ENCODE data around the gene TXNRD2.

Gene TXNRD2

GRCh38 chr22:19868773-19869471 lies 72.7 kb downstream of the TXNRD2 start:
- no peaks in the 10 kb centered on the region for H3K4me1 ChIP-seq (ENCODE audit: control insufficient read depth, insufficient read depth, low read length)
- H3K9me3 ChIP-seq (ENCODE audit: control insufficient read depth in 2 of 2, low read length in 2 of 2) = no peaks in the 10 kb centered on the region
- H3K4me3 ChIP-seq (ENCODE audit: low read length in 2 of 2) = no peak overlapping the region
- H3K36me3 ChIP-seq (ENCODE audit: control insufficient read depth in 2 of 2, insufficient read depth in 2 of 2, low read length in 2 of 2) = no peaks in the 10 kb centered on the region
- no peak overlapping the region for H3K9ac ChIP-seq (ENCODE audit: low read length in 2 of 2)
- no peak overlapping the region for H3K27ac ChIP-seq (ENCODE audit: low read length)
- no peaks in the 10 kb centered on the region for H3K27me3 ChIP-seq (ENCODE audit: control insufficient read depth in 1 of 2, insufficient read depth in 2 of 2, low read length in 2 of 2)

DNA sequence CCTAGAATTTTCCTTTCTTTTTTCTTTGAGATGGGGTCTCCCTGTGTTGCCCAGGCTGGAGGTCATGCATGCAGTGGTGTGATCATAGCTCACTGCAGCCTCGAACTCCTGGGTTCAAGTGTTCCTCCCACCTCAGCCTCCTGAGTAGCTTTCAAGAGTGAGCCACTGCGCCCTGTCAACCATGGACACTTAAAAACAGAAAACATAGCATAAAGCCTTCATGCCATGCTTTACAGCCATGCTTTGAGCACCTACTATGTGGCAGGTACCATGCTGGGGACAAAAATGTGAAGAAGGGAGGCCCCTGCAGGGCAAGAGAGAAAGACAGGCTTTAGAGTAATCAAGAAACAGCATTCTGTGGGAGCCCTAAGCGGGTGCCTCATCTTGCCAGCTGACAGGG lies 73.3 kb downstream of the TXNRD2 start:
- no peak overlapping the region for H3K27ac ChIP-seq (ENCODE audit: low read length)
- no peak overlapping the region for H3K9ac ChIP-seq (ENCODE audit: low read length in 2 of 2)
- H3K4me1 ChIP-seq (ENCODE audit: control insufficient read depth, insufficient read depth, low read length) = no peaks in the 10 kb centered on the region
- H3K36me3 ChIP-seq (ENCODE audit: control insufficient read depth in 2 of 2, insufficient read depth in 2 of 2, low read length in 2 of 2) = no peaks in the 10 kb centered on the region
- no peaks in the 10 kb centered on the region for H3K27me3 ChIP-seq (ENCODE audit: control insufficient read depth in 1 of 2, insufficient read depth in 2 of 2, low read length in 2 of 2)
- H3K9me3 ChIP-seq (ENCODE audit: control insufficient read depth in 2 of 2, low read length in 2 of 2) = no peaks in the 10 kb centered on the region
- H3K4me3 ChIP-seq (ENCODE audit: low read length in 2 of 2) = no peak overlapping the region

- H3K9ac ChIP-seq (ENCODE audit: low read length in 2 of 2) = no peak overlapping the region
- no peaks in the 10 kb centered on the region for H3K9me3 ChIP-seq (ENCODE audit: control insufficient read depth in 2 of 2, low read length in 2 of 2)
- no peak overlapping the region for H3K4me3 ChIP-seq (ENCODE audit: low read length in 2 of 2)
- H3K27ac ChIP-seq (ENCODE audit: low read length) = no peak overlapping the region
- H3K27me3 ChIP-seq (ENCODE audit: control insufficient read depth in 1 of 2, insufficient read depth in 2 of 2, low read length in 2 of 2) = no peaks in the 10 kb centered on the region
- no peaks in the 10 kb centered on the region for H3K36me3 ChIP-seq (ENCODE audit: control insufficient read depth in 2 of 2, insufficient read depth in 2 of 2, low read length in 2 of 2)
- no peaks in the 10 kb centered on the region for H3K4me1 ChIP-seq (ENCODE audit: control insufficient read depth, insufficient read depth, low read length)
These were observed 74.0 kb downstream of the TXNRD2 start for GRCh38 chr22:19867617-19868016.

DNA sequence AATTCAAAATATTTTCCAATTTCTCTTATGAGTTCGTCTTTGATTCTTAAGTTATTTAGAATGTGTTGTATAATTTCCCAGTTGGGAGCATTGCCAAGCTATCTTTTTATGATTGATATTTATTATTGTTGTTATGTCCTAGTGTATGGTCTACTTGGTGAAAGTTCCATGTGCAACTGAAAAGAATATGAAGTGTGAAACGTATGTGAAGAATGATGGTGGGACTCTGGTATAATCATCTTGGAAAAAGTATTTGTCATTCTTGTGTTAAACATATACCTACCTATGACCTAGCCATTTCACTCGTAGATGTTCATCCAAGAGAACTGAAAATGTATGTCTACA lies 75.0 kb downstream of the TXNRD2 start:
- H3K27me3 ChIP-seq (ENCODE audit: control insufficient read depth in 1 of 2, insufficient read depth in 2 of 2, low read length in 2 of 2) = no peaks in the 10 kb centered on the region
- no peaks in the 10 kb centered on the region for H3K9me3 ChIP-seq (ENCODE audit: control insufficient read depth in 2 of 2, low read length in 2 of 2)
- H3K4me1 ChIP-seq (ENCODE audit: control insufficient read depth, insufficient read depth, low read length) = no peaks in the 10 kb centered on the region
- H3K4me3 ChIP-seq (ENCODE audit: low read length in 2 of 2) = no peak overlapping the region
- H3K27ac ChIP-seq (ENCODE audit: low read length) = no peak overlapping the region
- H3K9ac ChIP-seq (ENCODE audit: low read length in 2 of 2) = no peak overlapping the region
- H3K36me3 ChIP-seq (ENCODE audit: control insufficient read depth in 2 of 2, insufficient read depth in 2 of 2, low read length in 2 of 2) = no peaks in the 10 kb centered on the region

GRCh38 chr22:19865141-19865829 lies 76.3 kb downstream of the TXNRD2 start:
- no peaks in the 10 kb centered on the region for H3K36me3 ChIP-seq (ENCODE audit: control insufficient read depth in 2 of 2, insufficient read depth in 2 of 2, low read length in 2 of 2)
- no peaks in the 10 kb centered on the region for H3K27me3 ChIP-seq (ENCODE audit: control insufficient read depth in 1 of 2, insufficient read depth in 2 of 2, low read length in 2 of 2)
- no peak overlapping the region for H3K27ac ChIP-seq (ENCODE audit: low read length)
- H3K9me3 ChIP-seq (ENCODE audit: control insufficient read depth in 2 of 2, low read length in 2 of 2) = no peaks in the 10 kb centered on the region
- no peak overlapping the region for H3K4me3 ChIP-seq (ENCODE audit: low read length in 2 of 2)
- H3K4me1 ChIP-seq (ENCODE audit: control insufficient read depth, insufficient read depth, low read length) = no peaks in the 10 kb centered on the region
- H3K9ac ChIP-seq (ENCODE audit: low read length in 2 of 2) = no peak overlapping the region

DNA sequence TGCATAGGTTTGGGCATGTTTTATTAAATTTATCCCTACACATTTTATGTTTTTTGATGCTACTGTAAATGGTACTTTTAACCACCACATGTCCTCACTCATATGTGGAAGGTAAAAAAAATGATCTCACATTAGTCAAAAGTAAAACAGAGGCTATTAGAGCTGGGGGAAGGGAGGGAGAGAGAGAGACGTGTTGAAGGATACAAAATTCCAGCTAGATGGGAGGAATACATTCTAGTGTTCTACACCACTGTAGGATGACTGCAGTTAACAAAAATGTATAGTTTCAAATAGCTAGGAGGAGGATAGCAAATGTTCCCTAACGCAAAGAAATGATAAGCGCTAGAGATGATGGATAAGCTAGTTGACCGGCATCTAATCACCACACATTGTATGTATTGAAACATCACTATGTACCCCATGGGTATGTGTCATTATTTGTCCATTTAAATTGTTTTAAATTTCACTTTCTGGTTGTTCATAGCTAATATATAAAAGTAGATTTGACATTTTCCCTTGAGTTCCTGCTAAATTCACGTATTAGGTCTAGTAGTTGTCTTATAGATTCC lies 77.0 kb downstream of the TXNRD2 start:
- H3K27me3 ChIP-seq (ENCODE audit: control insufficient read depth in 1 of 2, insufficient read depth in 2 of 2, low read length in 2 of 2) = no peaks in the 10 kb centered on the region
- no peaks in the 10 kb centered on the region for H3K4me1 ChIP-seq (ENCODE audit: control insufficient read depth, insufficient read depth, low read length)
- no peaks in the 10 kb centered on the region for H3K9me3 ChIP-seq (ENCODE audit: control insufficient read depth in 2 of 2, low read length in 2 of 2)
- no peak overlapping the region for H3K4me3 ChIP-seq (ENCODE audit: low read length in 2 of 2)
- H3K27ac ChIP-seq (ENCODE audit: low read length) = no peak overlapping the region
- no peak overlapping the region for H3K9ac ChIP-seq (ENCODE audit: low read length in 2 of 2)
- H3K36me3 ChIP-seq (ENCODE audit: control insufficient read depth in 2 of 2, insufficient read depth in 2 of 2, low read length in 2 of 2) = no peaks in the 10 kb centered on the region

DNA sequence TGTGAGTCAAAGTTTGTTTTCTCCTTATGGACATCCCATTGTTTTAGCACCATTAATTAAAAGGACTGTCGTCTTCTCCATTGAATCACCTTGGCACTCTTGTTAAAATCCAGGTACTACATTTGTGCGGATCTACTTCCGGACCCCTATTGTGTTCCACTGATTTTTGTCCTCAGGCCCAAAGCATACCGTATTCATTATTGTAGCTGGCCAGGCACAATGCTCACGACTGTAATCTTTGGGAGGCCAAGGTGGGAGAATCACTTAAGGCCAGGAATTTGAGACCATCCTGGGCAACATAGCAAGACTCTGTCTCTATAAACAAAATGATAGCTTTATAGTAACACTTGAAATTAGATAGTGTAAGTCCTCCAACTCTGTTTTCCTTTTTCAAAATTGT lies 78.0 kb downstream of the TXNRD2 start:
- H3K9ac ChIP-seq (ENCODE audit: low read length in 2 of 2) = no peak overlapping the region

GRCh38 chr22:19862619-19863246 lies 78.9 kb downstream of the TXNRD2 start:
- H3K27ac ChIP-seq (ENCODE audit: low read length) = no peak overlapping the region
- no peaks in the 10 kb centered on the region for H3K27me3 ChIP-seq (ENCODE audit: control insufficient read depth in 1 of 2, insufficient read depth in 2 of 2, low read length in 2 of 2)
- H3K36me3 ChIP-seq (ENCODE audit: control insufficient read depth in 2 of 2, insufficient read depth in 2 of 2, low read length in 2 of 2) = no peaks in the 10 kb centered on the region
- no peaks in the 10 kb centered on the region for H3K4me1 ChIP-seq (ENCODE audit: control insufficient read depth, insufficient read depth, low read length)
- H3K4me3 ChIP-seq (ENCODE audit: low read length in 2 of 2) = no peak overlapping the region
- H3K9ac ChIP-seq (ENCODE audit: low read length in 2 of 2) = no peak overlapping the region
- H3K9me3 ChIP-seq (ENCODE audit: control insufficient read depth in 2 of 2, low read length in 2 of 2) = no peaks in the 10 kb centered on the region

More for the DNA sequence above, 78.0 kb downstream of the TXNRD2 start:
- Histone ChIP-seq H3K27me3 (ENCODE audit: control insufficient read depth in 1 of 2, insufficient read depth in 2 of 2, low read length in 2 of 2) (no peaks in the 10 kb centered on the region), H3K4me1 (ENCODE audit: control insufficient read depth, insufficient read depth, low read length) (no peaks in the 10 kb centered on the region), H3K4me3 (ENCODE audit: low read length in 2 of 2) (no peak overlapping the region), H3K36me3 (ENCODE audit: control insufficient read depth in 2 of 2, insufficient read depth in 2 of 2, low read length in 2 of 2) (no peaks in the 10 kb centered on the region), H3K27ac (ENCODE audit: low read length) (no peak overlapping the region), H3K9me3 (ENCODE audit: control insufficient read depth in 2 of 2, low read length in 2 of 2) (no peaks in the 10 kb centered on the region)

DNA sequence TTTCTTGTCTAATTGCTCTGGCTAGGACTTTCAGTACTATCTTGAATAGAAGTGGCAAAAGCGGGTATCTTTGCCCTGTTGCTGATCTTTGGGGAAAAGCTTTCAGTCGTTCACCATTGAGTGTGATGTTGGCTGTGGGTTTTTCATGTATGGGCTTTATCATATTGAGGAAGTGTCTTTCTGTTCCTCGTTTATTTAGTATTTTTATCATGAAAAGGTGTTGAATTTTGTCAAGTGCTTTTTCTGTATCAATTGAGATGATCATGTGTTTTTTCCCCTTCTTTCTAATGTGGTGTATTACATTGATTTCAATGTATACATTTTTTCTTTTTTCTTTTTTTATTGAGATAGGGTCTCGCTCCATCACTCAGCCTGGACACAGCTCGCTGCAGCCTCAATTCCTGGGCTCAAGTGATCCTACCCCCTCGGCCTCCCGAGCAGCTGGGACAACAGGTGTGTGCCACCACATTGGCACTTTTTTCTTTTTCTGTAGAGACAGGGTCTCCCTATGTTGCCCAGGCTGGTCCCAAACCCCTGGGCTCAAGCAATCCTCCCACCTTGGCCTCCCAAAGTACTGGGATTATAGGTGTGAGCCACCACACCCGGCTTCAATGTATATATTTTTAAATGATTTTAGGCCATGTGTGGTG lies 81.6 kb downstream of the TXNRD2 start:
- H3K27me3 ChIP-seq (ENCODE audit: control insufficient read depth in 1 of 2, insufficient read depth in 2 of 2, low read length in 2 of 2) = no peaks in the 10 kb centered on the region
- H3K36me3 ChIP-seq (ENCODE audit: control insufficient read depth in 2 of 2, insufficient read depth in 2 of 2, low read length in 2 of 2) = no peaks in the 10 kb centered on the region
- H3K4me3 ChIP-seq (ENCODE audit: low read length in 2 of 2) = no peak overlapping the region
- H3K27ac ChIP-seq (ENCODE audit: low read length) = no peak overlapping the region
- peaks cover 14% of the 10 kb centered on the region for H3K4me1 ChIP-seq (ENCODE audit: control insufficient read depth, insufficient read depth, low read length)
- H3K9ac ChIP-seq (ENCODE audit: low read length in 2 of 2) = no peak overlapping the region
- H3K9me3 ChIP-seq (ENCODE audit: control insufficient read depth in 2 of 2, low read length in 2 of 2) = no peaks in the 10 kb centered on the region

- Histone ChIP-seq H3K9me3 (ENCODE audit: control insufficient read depth in 2 of 2, low read length in 2 of 2) (no peaks in the 10 kb centered on the region), H3K4me3 (ENCODE audit: low read length in 2 of 2) (no peak overlapping the region), H3K36me3 (ENCODE audit: control insufficient read depth in 2 of 2, insufficient read depth in 2 of 2, low read length in 2 of 2) (no peaks in the 10 kb centered on the region), H3K27me3 (ENCODE audit: control insufficient read depth in 1 of 2, insufficient read depth in 2 of 2, low read length in 2 of 2) (no peaks in the 10 kb centered on the region), H3K27ac (ENCODE audit: low read length) (no peak overlapping the region), H3K9ac (ENCODE audit: low read length in 2 of 2) (no peak overlapping the region), H3K4me1 (ENCODE audit: control insufficient read depth, insufficient read depth, low read length) (peaks cover 31% of the 10 kb centered on the region)
These were observed 84.2 kb downstream of the TXNRD2 start for GRCh38 chr22:19857382-19857781.
